Nephron progenitor cell (in vitro differentiated cells): ENCODE measurements around the gene BTAF1.
"Not testable (repeated sequence)": the region's sequence is repeated elsewhere in the genome, so short reads cannot be mapped to it uniquely, and the experiment has no call there.

Source experiments
- DNase-seq: peaks from one replicate; pipeline ENCODE4 v3.0.0; 2021
- H3K27ac Mint-ChIP-seq: 2 replicates; pipeline ENCODE4 v1.8.0; 2021; ENCODE audit warnings: mild to moderate bottlenecking, moderate library complexity, mixed read lengths
- H3K27me3 Mint-ChIP-seq: 2 replicates; pipeline ENCODE4 v1.8.0; 2021; ENCODE audit warnings: mild to moderate bottlenecking, low read depth, mixed read lengths; ENCODE audit not compliant: poor library complexity
- H3K36me3 Mint-ChIP-seq: 2 replicates; pipeline ENCODE4 v1.8.0; 2021; ENCODE audit warnings: low read depth, mixed read lengths
- H3K4me1 Mint-ChIP-seq: 2 replicates; pipeline ENCODE4 v1.8.0; 2021; ENCODE audit warnings: mixed read lengths
- H3K4me3 Mint-ChIP-seq: 2 replicates; pipeline ENCODE4 v1.8.0; 2021; ENCODE audit warnings: mild to moderate bottlenecking, moderate library complexity, mixed read lengths
- H3K9me3 Mint-ChIP-seq: 2 replicates; pipeline ENCODE4 v1.8.0; 2021; ENCODE audit warnings: mild to moderate bottlenecking, moderate library complexity, mixed read lengths
- CTCF ChIP-seq: fragments of 200-600 bp; sonication (generic); IDR thresholded peaks from 2 replicates; pipeline ENCODE4 v1.5.0; 2021; ENCODE audit warnings: antibody characterized with exemption

The BTAF1 gene

GRCh38 chr10:91891125-91892001 is 32.2 kb upstream of the BTAF1 start:
- Mint-ChIP-seq H3K9me3 (peaks cover 12% of the 10 kb centered on the region), H3K4me3 (no peak overlapping the region), H3K27me3 (no peaks in the 10 kb centered on the region), H3K36me3 (peaks cover 2% of the 10 kb centered on the region), H3K27ac (peak overlapping the region; percentile 96), H3K4me1 (peaks cover 48% of the 10 kb centered on the region)
- no peak for DNase-seq
- TF ChIP-seq CTCF = no peak

GRCh38 chr10:91893051-91893450 is 30.5 kb upstream of the BTAF1 start:
- Mint-ChIP-seq H3K27me3 (no peaks in the 10 kb centered on the region), H3K36me3 (peaks cover 15% of the 10 kb centered on the region), H3K4me3 (no peak overlapping the region), H3K4me1 (peaks cover 34% of the 10 kb centered on the region), H3K9me3 (peaks cover 20% of the 10 kb centered on the region), H3K27ac (no peak overlapping the region)
- no peak for TF ChIP-seq CTCF
- DNase-seq = no peak

- DNase-seq, H3K27me3 Mint-ChIP-seq, H3K4me3 Mint-ChIP-seq, H3K27ac Mint-ChIP-seq: not testable (repeated sequence)
- H3K4me1 Mint-ChIP-seq = peaks cover 25% of the 10 kb centered on the region
- peaks cover 19% of the 10 kb centered on the region for H3K9me3 Mint-ChIP-seq
- H3K36me3 Mint-ChIP-seq = peaks cover 15% of the 10 kb centered on the region
These were observed 29.3 kb upstream of the BTAF1 start for GRCh38 chr10:91894261-91894685.

GRCh38 chr10:91896212-91896756 is 27.3 kb upstream of the BTAF1 start:
- Mint-ChIP-seq H3K36me3 (peaks cover 15% of the 10 kb centered on the region), H3K4me3 (no peak overlapping the region), H3K9me3 (peaks cover 16% of the 10 kb centered on the region), H3K27me3 (peaks cover 3% of the 10 kb centered on the region), H3K27ac (no peak overlapping the region), H3K4me1 (peaks cover 7% of the 10 kb centered on the region)
- no peak for TF ChIP-seq CTCF
- no peak for DNase-seq

GRCh38 chr10:91897421-91897820 is 26.1 kb upstream of the BTAF1 start:
- Mint-ChIP-seq H3K36me3 (peaks cover 15% of the 10 kb centered on the region), H3K4me3 (no peak overlapping the region), H3K27me3 (peaks cover 3% of the 10 kb centered on the region), H3K9me3 (peaks cover 16% of the 10 kb centered on the region), H3K4me1 (peaks cover 8% of the 10 kb centered on the region), H3K27ac (no peak overlapping the region)
- TF ChIP-seq CTCF = no peak
- DNase-seq = no peak

GRCh38 chr10:91901784-91902677 is 21.5 kb upstream of the BTAF1 start:
- DNase-seq = no peak
- Mint-ChIP-seq H3K4me3 (no peak overlapping the region), H3K4me1 (peaks cover 21% of the 10 kb centered on the region), H3K27me3 (peaks cover 3% of the 10 kb centered on the region), H3K27ac (peak overlapping the region; percentile 64), H3K9me3 (peaks cover 19% of the 10 kb centered on the region), H3K36me3 (peaks cover 37% of the 10 kb centered on the region)
- TF ChIP-seq CTCF = no peak
